NT2/D1 (cell line): ENCODE measurements around the gene PRKCB.

Experiments used
- SUZ12 ChIP-seq: IDR thresholded peaks from 2 replicates; pipeline ENCODE4 v1.6.1; 2011; ENCODE audit not compliant: insufficient read length, insufficient read depth; ENCODE audit errors: extremely low read depth
- YY1 ChIP-seq: IDR thresholded peaks from 2 replicates; pipeline ENCODE4 v1.6.1; 2011; ENCODE audit not compliant: insufficient read length, insufficient read depth
- ZNF274 ChIP-seq: IDR thresholded peaks from 2 replicates; pipeline ENCODE4 v1.6.1; 2011; ENCODE audit warnings: mild to moderate bottlenecking, low read depth, low read length

GRCh38 chr16:24234737-24235136 lies 399.0 kb downstream of the PRKCB start:
- no peak for TF ChIP-seq SUZ12
- TF ChIP-seq YY1, result no peak
- no peak for TF ChIP-seq ZNF274
